GM19099 (cell line): ENCODE measurements around the gene KPNA1.
A peak's percentile ranks its signal among the peaks of the same experiment; 100 is the strongest.

Source experiments
- POLR2A ChIP-seq: IDR thresholded peaks from 3 replicates; pipeline ENCODE4 v1.6.1; 2011; ENCODE audit warnings: low read depth; ENCODE audit not compliant: insufficient read length; ENCODE audit errors: extremely low read depth

The KPNA1 gene

GRCh38 chr3:122383771-122384697, 130.7 kb downstream of the KPNA1 start, which contains the start of gene FAM162A:
Gene FAM162A, plus strand, starts transcription at chr3:122384182. Its CDS starts 84 bp downstream, at chr3:122384266.
- TF ChIP-seq POLR2A, result peak; percentile 88

DNA sequence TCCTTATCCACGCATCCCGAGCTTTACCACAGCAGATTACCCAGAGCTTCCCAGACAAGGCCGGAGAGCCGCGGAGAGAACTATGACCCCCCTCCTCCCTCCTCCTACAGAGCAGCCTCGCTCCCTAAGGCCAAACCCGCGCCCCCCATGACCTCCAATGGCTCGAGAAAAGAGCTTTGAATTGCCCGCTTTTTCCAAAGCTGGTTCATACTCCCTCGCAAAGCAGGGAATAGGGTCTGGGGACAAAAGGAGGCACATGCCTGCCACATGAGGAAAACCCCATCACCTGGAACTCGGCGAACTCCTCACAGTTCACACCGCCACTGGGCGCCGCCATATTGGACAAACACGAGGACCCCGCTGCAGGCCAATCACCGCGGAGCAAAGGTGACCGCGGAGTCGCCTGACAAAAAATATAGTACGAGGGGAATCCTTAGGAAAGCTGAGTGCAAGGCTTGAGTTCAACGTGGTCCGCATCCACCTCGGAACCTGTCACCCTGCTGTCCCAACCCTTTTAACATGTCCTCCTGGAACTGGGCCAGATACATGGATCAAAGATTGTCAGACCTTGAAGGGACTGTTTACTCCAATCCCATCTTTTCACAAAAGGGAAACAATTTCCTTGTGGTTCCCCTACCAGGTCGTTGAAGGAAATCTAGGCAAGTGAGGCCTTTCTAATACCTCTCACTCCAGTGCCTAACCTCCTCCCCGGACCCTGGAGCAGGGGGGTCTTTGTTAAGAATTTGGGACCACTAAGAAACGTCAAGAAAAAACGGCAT, 131.7 kb downstream of the KPNA1 start, which contains the start of gene MIX23:
Gene MIX23 (minus strand): TSS at position 344 of the 779 bp plus-strand sequence. CDS start 7 bp downstream, at position 337.
- peak; percentile 77 for TF ChIP-seq POLR2A

DNA sequence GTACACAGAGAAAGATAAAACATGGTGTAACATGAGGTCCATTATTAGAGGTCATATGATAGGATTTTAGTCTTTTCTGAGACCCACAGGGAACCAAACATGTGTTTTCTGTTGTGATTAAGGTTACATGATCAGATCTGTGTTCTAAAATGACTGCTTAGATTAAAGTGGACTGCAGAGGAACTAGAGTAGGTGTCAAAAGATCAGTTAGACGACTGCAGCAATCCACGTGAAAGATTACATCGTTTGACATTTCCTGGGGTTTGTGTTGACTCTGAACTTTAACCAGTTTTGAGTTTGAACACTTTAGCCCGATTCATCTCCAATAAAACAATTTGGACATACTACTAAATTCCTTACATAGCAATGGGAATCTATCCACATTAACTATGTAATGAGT, 136.8 kb downstream of the KPNA1 start:
- no peak for TF ChIP-seq POLR2A

DNA sequence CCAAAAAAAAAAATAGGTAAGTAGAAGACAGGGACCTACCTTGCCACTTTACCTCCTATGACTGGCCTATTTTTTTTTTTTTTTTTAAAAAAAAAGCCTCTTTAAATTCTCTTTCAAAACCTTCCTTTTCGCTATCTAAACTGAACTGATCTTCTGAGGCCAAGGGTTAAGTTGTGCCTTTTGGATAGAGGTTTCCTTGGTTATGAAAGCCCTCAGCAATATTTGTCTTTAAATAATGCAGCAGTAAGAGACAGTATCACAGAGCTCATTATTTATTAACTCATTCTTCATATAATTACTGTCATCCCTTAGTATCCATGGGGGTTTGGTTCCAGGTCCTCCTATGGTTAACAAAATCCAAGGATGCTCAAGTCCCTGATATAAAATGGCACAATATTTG, 140.7 kb downstream of the KPNA1 start:
- TF ChIP-seq POLR2A, result no peak
